WTC11 (cell line): Measurements from ENCODE around the gene SPRYD3. TPM values are rescaled to one million over a fixed set of nuclear protein-coding genes. Genes with fewer than 3 reads are reported as not detected.

Experiments used
- ATAC-seq: fragments of 200-7000 bp; cut with Tn5 transposase; 2 replicates; pipeline ENCODE4 v1.10.0; 2021; ENCODE audit warnings: mild to moderate bottlenecking, moderate library complexity
- CTCF ChIA-PET: fragments of 300-600 bp; sonication (Branson Sonifier 250); formaldehyde crosslinking; loops from one replicate; lab custom pipeline; 2021; ENCODE audit warnings: antibody characterized with exemption; lab: Charles Lee
- POLR2A ChIA-PET: fragments of 350-600 bp; sonication (Branson Sonifier 250); formaldehyde crosslinking; loops from one replicate; lab custom pipeline; 2021; ENCODE audit warnings: antibody characterized with exemption; lab: Charles Lee
- DNase-seq: peaks from one replicate; pipeline ENCODE4 v3.0.0; 2021; ENCODE audit warnings: low spot score
- H3K27ac Mint-ChIP-seq: 2 replicates; pipeline ENCODE4 v1.8.0; 2021; ENCODE audit warnings: mixed read lengths
- H3K27me3 Mint-ChIP-seq: 2 replicates; pipeline ENCODE4 v1.8.0; 2021; ENCODE audit warnings: low read depth, mild to moderate bottlenecking, moderate library complexity, mixed read lengths
- H3K36me3 Mint-ChIP-seq: 2 replicates; pipeline ENCODE4 v1.8.0; 2021; ENCODE audit warnings: mixed read lengths
- H3K4me1 Mint-ChIP-seq: 2 replicates; pipeline ENCODE4 v1.8.0; 2022; ENCODE audit warnings: mixed read lengths
- H3K4me3 Mint-ChIP-seq: 2 replicates; pipeline ENCODE4 v1.8.0; 2021; ENCODE audit warnings: mild to moderate bottlenecking, moderate library complexity, mixed read lengths
- H3K9me3 Mint-ChIP-seq: 2 replicates; pipeline ENCODE4 v1.8.0; 2021; ENCODE audit warnings: mixed read lengths
- ATF1 ChIP-seq: sonication (generic); formaldehyde crosslinking; IDR thresholded peaks from 2 replicates; pipeline ENCODE4 v1.8.1; 2023; ENCODE audit warnings: mild to moderate bottlenecking, moderate library complexity, missing genetic modification reagents
- ESRRA ChIP-seq: sonication (generic); formaldehyde crosslinking; IDR thresholded peaks from 2 replicates; pipeline ENCODE4 v1.8.1; 2022; ENCODE audit warnings: mild to moderate bottlenecking, missing genetic modification reagents, borderline replicate concordance
- ETV6 ChIP-seq: sonication (generic); formaldehyde crosslinking; IDR thresholded peaks from 2 replicates; pipeline ENCODE4 v1.8.1; 2022; ENCODE audit warnings: mild to moderate bottlenecking, missing genetic modification reagents
- GRHL2 ChIP-seq: fragments of 250-450 bp; sonication (Bioruptor Pico); IDR thresholded peaks from 2 replicates; pipeline ENCODE4 v1.8.0; 2022; ENCODE audit warnings: mild to moderate bottlenecking, moderate library complexity; ENCODE audit not compliant: insufficient replicate concordance, severe bottlenecking
- GTF2I ChIP-seq: fragments of 250-450 bp; sonication (Bioruptor Pico); conservative IDR thresholded peaks from 2 replicates; pipeline ENCODE4 v1.4.0; 2021; ENCODE audit warnings: mild to moderate bottlenecking
- HMGA2 ChIP-seq: fragments of 250-450 bp; sonication (Bioruptor Pico); IDR thresholded peaks from 2 replicates; pipeline ENCODE4 v1.4.0; 2021; ENCODE audit warnings: mild to moderate bottlenecking, moderate library complexity
- IRF1 ChIP-seq: sonication (generic); formaldehyde crosslinking; IDR thresholded peaks from 2 replicates; pipeline ENCODE4 v1.8.0; 2023; ENCODE audit warnings: missing genetic modification reagents
- JUN ChIP-seq: sonication (generic); formaldehyde crosslinking; IDR thresholded peaks from 2 replicates; pipeline ENCODE4 v1.8.0; 2023; ENCODE audit warnings: mild to moderate bottlenecking, missing genetic modification reagents
- TCF7 ChIP-seq: sonication (generic); formaldehyde crosslinking; IDR thresholded peaks from 2 replicates; pipeline ENCODE4 v1.8.0; 2022; ENCODE audit warnings: mild to moderate bottlenecking, low read depth, missing genetic modification reagents, moderate library complexity
- ZNF138 ChIP-seq: sonication (generic); formaldehyde crosslinking; conservative IDR thresholded peaks from 2 replicates; pipeline ENCODE4 v1.8.1; 2022; ENCODE audit warnings: mild to moderate bottlenecking, moderate library complexity, missing genetic modification reagents
- ZNF317 ChIP-seq: sonication (generic); formaldehyde crosslinking; IDR thresholded peaks from 2 replicates; pipeline ENCODE4 v1.8.1; 2023; ENCODE audit warnings: low read depth, mild to moderate bottlenecking, moderate library complexity, missing genetic modification reagents, borderline replicate concordance
- ZNF532 ChIP-seq: fragments of 250-450 bp; sonication (Bioruptor Pico); IDR thresholded peaks from 2 replicates; pipeline ENCODE4 v1.9.0; 2021; ENCODE audit warnings: mild to moderate bottlenecking, borderline replicate concordance
- total RNA-seq: library from RNA; stranded (reverse); gene quantifications from 3 replicates; pipeline ENCODE4 v1.2.3, GENCODE V29; 2021
- TF ChIP-seq, protein P1 (sequence below): sonication (generic); formaldehyde crosslinking; IDR thresholded peaks from 2 replicates; pipeline ENCODE4 v1.8.1; 2022; ENCODE audit warnings: low read depth, missing genetic modification reagents, borderline replicate concordance
- TF ChIP-seq, protein P2 (sequence below): sonication (generic); formaldehyde crosslinking; IDR thresholded peaks from 2 replicates; pipeline ENCODE4 v1.8.1; 2022; ENCODE audit warnings: mild to moderate bottlenecking, moderate library complexity, missing genetic modification reagents
- TF ChIP-seq, protein P3 (sequence below): fragments of 250-450 bp; sonication (Bioruptor Pico); conservative IDR thresholded peaks from 2 replicates; pipeline ENCODE4 v1.9.0; 2021; ENCODE audit warnings: mild to moderate bottlenecking
- TF ChIP-seq, protein P4 (sequence below): sonication (generic); formaldehyde crosslinking; conservative IDR thresholded peaks from 2 replicates; pipeline ENCODE4 v1.8.1; 2023; ENCODE audit warnings: mild to moderate bottlenecking, low read depth, missing genetic modification reagents, moderate library complexity

The SPRYD3 gene
- total RNA-seq, 1 experiment from 2014 or later, result 11.9 TPM

GRCh38 chr12:53060064-53060720, 19.0 kb downstream of the SPRYD3 start:
- no peaks in the 10 kb centered on the region for H3K9me3 Mint-ChIP-seq
- ChIA-PET CTCF (interaction anchor here (1.4 to 11.2 kb wide), 5 partner anchors 11 to 154 kb away, joined by 6 to 474 read pairs (median 16); partner anchors contain the start of genes IGFBP6, SOAT2 and TNS2), POLR2A (no interaction called here)
- ATAC-seq, result no peak
- TF ChIP-seq, protein P1, sequence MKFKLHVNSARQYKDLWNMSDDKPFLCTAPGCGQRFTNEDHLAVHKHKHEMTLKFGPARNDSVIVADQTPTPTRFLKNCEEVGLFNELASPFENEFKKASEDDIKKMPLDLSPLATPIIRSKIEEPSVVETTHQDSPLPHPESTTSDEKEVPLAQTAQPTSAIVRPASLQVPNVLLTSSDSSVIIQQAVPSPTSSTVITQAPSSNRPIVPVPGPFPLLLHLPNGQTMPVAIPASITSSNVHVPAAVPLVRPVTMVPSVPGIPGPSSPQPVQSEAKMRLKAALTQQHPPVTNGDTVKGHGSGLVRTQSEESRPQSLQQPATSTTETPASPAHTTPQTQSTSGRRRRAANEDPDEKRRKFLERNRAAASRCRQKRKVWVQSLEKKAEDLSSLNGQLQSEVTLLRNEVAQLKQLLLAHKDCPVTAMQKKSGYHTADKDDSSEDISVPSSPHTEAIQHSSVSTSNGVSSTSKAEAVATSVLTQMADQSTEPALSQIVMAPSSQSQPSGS (CRISPR knock-in tag), result no peak
- TF ChIP-seq ATF1 (CRISPR knock-in tag), result no peak
- TF ChIP-seq HMGA2 (CRISPR knock-in tag), result no peak
- no peak for TF ChIP-seq ZNF138 (CRISPR knock-in tag)
- TF ChIP-seq TCF7 (CRISPR knock-in tag), result no peak
- TF ChIP-seq JUN, result no peak
- TF ChIP-seq, protein P2, sequence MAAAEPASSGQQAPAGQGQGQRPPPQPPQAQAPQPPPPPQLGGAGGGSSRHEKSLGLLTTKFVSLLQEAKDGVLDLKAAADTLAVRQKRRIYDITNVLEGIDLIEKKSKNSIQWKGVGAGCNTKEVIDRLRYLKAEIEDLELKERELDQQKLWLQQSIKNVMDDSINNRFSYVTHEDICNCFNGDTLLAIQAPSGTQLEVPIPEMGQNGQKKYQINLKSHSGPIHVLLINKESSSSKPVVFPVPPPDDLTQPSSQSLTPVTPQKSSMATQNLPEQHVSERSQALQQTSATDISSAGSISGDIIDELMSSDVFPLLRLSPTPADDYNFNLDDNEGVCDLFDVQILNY (CRISPR knock-in tag), result no peak
- TF ChIP-seq IRF1 (CRISPR knock-in tag), result no peak
- TF ChIP-seq, protein P3, sequence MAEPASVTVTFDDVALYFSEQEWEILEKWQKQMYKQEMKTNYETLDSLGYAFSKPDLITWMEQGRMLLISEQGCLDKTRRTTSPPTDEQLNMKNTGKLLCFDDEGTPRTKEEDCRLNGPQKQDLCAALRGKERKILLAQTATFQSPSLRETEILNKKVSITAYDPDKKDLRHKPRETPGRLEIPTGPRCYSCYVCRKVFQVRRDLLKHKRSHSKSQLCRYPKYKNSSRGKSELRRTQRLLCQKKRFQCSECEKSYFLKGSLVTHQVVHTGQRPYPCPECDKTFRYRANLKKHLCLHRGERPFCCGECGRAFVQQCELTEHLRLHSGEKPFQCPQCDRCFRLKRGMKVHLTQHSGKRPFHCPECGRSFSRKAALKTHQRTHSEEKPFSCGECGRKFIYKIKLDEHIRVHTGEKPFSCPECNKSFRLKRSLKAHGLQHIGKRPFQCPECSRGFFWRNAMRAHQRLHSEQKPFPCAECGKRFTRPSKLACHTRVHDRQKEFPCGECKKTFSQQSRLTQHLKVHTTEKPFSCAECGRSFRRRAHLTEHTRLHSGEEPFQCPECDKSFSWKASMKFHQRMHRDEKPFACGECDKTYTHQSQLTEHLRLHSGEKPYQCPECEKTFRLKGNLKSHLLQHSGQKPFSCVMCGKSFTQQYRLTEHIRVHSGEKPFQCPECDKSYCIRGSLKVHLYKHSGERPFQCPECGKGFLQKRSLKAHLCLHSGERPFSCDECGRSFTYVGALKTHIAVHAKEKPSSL (CRISPR knock-in tag), result no peak
- no peak for TF ChIP-seq ESRRA (CRISPR knock-in tag)
- TF ChIP-seq ETV6 (CRISPR knock-in tag), result no peak
- no peak for TF ChIP-seq GRHL2 (CRISPR knock-in tag)
- TF ChIP-seq ZNF532 (CRISPR knock-in tag), result no peak
- no peak for TF ChIP-seq ZNF317 (CRISPR knock-in tag)
- TF ChIP-seq GTF2I, result no peak
- TF ChIP-seq, protein P4, sequence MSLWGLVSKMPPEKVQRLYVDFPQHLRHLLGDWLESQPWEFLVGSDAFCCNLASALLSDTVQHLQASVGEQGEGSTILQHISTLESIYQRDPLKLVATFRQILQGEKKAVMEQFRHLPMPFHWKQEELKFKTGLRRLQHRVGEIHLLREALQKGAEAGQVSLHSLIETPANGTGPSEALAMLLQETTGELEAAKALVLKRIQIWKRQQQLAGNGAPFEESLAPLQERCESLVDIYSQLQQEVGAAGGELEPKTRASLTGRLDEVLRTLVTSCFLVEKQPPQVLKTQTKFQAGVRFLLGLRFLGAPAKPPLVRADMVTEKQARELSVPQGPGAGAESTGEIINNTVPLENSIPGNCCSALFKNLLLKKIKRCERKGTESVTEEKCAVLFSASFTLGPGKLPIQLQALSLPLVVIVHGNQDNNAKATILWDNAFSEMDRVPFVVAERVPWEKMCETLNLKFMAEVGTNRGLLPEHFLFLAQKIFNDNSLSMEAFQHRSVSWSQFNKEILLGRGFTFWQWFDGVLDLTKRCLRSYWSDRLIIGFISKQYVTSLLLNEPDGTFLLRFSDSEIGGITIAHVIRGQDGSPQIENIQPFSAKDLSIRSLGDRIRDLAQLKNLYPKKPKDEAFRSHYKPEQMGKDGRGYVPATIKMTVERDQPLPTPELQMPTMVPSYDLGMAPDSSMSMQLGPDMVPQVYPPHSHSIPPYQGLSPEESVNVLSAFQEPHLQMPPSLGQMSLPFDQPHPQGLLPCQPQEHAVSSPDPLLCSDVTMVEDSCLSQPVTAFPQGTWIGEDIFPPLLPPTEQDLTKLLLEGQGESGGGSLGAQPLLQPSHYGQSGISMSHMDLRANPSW, result no peak
- H3K36me3 Mint-ChIP-seq, result no peaks in the 10 kb centered on the region
- peaks cover 71% of the 10 kb centered on the region for H3K27me3 Mint-ChIP-seq
- peaks cover 7% of the 10 kb centered on the region for H3K4me1 Mint-ChIP-seq
- no peak overlapping the region for H3K4me3 Mint-ChIP-seq
- DNase-seq, result no peak
- no peak overlapping the region for H3K27ac Mint-ChIP-seq
